Esophagus squamous epithelium (tissue), 5 donors: Measurements from ENCODE around the gene NUTF2. TPM values are rescaled to one million over a fixed set of nuclear protein-coding genes. Genes with fewer than 3 reads are reported as not detected.

ENCODE experiments used
- DNase-seq: peaks from one replicate; lab custom pipeline; 2025; lab: John Stamatoyannopoulos, UW
- H3K27ac ChIP-seq, 4 donors: fragments of 200-600 bp; sonication (generic); one replicate each; pipeline ENCODE4 v1.5.1; 2016 to 2019; ENCODE audit warnings: mild to moderate bottlenecking in 1 of 4
- H3K27me3 ChIP-seq, 4 donors: fragments of 200-600 bp; sonication (generic); 1 replicate in 3 of 4; 2 replicates in 1 of 4; pipeline versions ENCODE4 v1.5.1 to v1.6.0; 2017 to 2021; ENCODE audit warnings: antibody characterized with exemption in 1 of 4
- H3K36me3 ChIP-seq, 3 donors: fragments of 200-600 bp; sonication (generic); one replicate each; pipeline ENCODE4 v1.5.1; 2016 to 2019
- H3K4me1 ChIP-seq, 3 donors: fragments of 200-600 bp; sonication (generic); one replicate each; pipeline ENCODE4 v1.5.1; 2017 to 2019
- H3K4me3 ChIP-seq, 4 donors: fragments of 200-600 bp; sonication (generic); 1 replicate in 3 of 4; 2 replicates in 1 of 4; pipeline ENCODE4 v1.5.1; 2016 to 2019; ENCODE audit warnings: mild to moderate bottlenecking in 2 of 4, moderate library complexity in 1 of 4
- H3K9me3 ChIP-seq, 3 donors: fragments of 200-600 bp; sonication (generic); one replicate each; pipeline ENCODE4 v1.5.1; 2016 to 2019
- POLR2A ChIP-seq, 4 donors: fragments of 450-650 bp; IDR thresholded peaks; one replicate each; pipeline ENCODE4 v1.6.1; 2017; ENCODE audit warnings: antibody characterized with exemption in 4 of 4, mild to moderate bottlenecking in 4 of 4, moderate library complexity in 3 of 4
- WGBS, 2 donors: methylation state at CpG; one replicate each; pipeline ENCODE4 v1.1.5; 2018; 5-methylcytosine and 5-hydroxymethylcytosine counted together
- intact Hi-C: fragments of 100-400 bp; cut with DNase I; formaldehyde crosslinking; loops from one replicate; pipeline ENCODE4 v1.15.0; 2022
- total RNA-seq, 4 donors: library from RNA; depleted of rRNA; stranded (reverse); fragments of >200 nt; gene quantifications; one replicate each; pipeline ENCODE4 v1.1.0, GENCODE V29; 2016
- TF ChIP-seq, protein P1 (sequence below), 6 experiments: fragments of 450-650 bp in 4 of 6; fragments of 200-600 bp in 2 of 6; sonication (generic) in 2 of 6; IDR thresholded peaks; one replicate each; pipeline ENCODE4 v1.5.1; 2016 to 2019; ENCODE audit warnings: antibody characterized with exemption in 6 of 6, mild to moderate bottlenecking in 4 of 6, moderate library complexity in 4 of 6
- donor health status: DM: yes; HTN: yes; CAD: no.

Gene NUTF2
- total RNA-seq, 4 donors from 2014 or later: 41.4 to 85.1 (median 63.7) TPM

DNA sequence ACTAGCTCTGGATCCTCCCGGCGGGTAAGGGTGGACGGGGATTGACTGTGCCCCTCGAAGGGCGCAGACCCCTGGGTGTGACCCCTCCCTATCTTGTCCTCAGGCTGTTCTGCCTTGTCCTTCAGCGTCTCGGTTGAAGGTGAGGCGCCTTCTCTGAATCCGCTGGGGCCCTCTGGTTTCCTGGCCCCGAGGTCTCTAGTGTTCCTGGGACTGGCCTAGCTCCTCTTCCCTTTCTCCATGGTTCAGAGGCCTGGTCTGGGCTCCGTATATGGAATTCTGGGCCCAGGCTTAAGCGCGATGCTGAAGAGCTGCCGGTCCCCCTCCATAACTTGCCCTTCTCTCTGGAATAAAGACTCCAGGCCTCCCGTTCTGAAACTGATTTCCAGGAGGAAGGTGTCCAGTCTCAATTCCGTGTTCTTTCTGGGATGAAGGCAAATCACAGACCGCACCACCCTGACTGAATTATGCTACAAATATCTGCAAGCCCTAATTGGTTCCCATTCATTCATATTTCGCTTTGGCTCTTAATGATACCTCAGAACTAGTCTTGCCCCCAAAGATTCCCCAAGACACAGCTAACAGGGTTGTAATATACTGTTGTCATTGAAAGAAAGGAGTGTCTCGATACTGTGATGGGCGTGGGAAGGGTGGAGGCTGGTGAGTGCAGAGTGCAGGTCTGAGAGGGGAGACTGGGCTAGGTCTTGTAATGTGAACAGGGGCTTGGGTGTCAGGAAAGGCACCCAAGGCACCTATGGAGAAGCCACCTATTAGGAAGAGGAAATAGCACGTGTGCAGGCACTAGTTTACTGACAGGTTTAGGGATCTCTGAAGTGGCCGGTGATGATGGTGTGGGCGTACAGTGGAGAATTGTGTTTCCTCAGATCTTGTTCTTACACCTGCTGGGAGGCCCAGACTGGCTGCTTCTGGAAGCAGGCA lies 27.0 kb downstream of the NUTF2 start:
- intact Hi-C loops: no loop called here
- H3K36me3 ChIP-seq: peaks cover 14 to 65% (median 39%) of the 10 kb centered on the region in 3 donors
- WGBS, 2 donors: 13 to 16% methylated on average over 11 to 18 of the region's 23 CpGs
- no peaks in the 10 kb centered on the region for H3K27me3 ChIP-seq
- no peak for TF ChIP-seq POLR2A (IDR thresholded peaks at IDR 0.05)
- TF ChIP-seq, protein P1, sequence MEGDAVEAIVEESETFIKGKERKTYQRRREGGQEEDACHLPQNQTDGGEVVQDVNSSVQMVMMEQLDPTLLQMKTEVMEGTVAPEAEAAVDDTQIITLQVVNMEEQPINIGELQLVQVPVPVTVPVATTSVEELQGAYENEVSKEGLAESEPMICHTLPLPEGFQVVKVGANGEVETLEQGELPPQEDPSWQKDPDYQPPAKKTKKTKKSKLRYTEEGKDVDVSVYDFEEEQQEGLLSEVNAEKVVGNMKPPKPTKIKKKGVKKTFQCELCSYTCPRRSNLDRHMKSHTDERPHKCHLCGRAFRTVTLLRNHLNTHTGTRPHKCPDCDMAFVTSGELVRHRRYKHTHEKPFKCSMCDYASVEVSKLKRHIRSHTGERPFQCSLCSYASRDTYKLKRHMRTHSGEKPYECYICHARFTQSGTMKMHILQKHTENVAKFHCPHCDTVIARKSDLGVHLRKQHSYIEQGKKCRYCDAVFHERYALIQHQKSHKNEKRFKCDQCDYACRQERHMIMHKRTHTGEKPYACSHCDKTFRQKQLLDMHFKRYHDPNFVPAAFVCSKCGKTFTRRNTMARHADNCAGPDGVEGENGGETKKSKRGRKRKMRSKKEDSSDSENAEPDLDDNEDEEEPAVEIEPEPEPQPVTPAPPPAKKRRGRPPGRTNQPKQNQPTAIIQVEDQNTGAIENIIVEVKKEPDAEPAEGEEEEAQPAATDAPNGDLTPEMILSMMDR (IDR thresholded peaks at IDR 0.05): no peak
- H3K9me3 ChIP-seq: no peaks in the 10 kb centered on the region
- H3K4me1 ChIP-seq: peaks cover 20 to 45% (median 22%) of the 10 kb centered on the region in 3 donors
- peak overlapping the region; percentile 86 to 92 (median 86) for H3K27ac ChIP-seq
- no peak for DNase-seq
- peak overlapping the region; percentile 77 to 97 (median 90) for H3K4me3 ChIP-seq

DNA sequence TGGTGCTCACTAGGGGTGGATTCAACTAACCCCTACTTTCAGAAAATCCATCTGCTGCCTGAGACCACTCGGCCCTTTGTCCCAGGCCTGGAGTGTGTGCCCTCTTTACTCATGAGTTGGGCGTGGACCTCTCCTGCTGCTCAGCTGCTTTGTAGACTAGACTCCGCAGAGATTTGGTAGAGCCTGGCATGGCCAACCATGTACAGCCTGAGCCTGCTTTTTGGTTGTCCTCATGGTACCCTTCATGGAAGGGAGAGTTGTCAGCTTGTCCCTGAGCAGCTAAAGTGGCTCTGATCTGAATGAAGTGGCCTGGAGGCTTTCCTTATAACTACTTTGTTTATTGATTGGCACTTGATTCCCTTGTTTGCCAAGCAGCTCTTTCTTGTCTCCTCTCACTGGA lies 27.6 kb downstream of the NUTF2 start:
- intact Hi-C loops: no loop called here
- H3K27ac ChIP-seq: peak overlapping the region in 3 of 4 donors; percentile 86 to 92 (median 87)
- no peak for TF ChIP-seq POLR2A (IDR thresholded peaks at IDR 0.05)
- TF ChIP-seq, protein P1 (IDR thresholded peaks at IDR 0.05): no peak
- no peak for DNase-seq
- no peaks in the 10 kb centered on the region for H3K9me3 ChIP-seq
- peak overlapping the region in 3 of 4 donors; percentile 77 to 97 (median 90) for H3K4me3 ChIP-seq
- peaks cover 21 to 65% (median 43%) of the 10 kb centered on the region in 3 donors for H3K36me3 ChIP-seq
- peaks cover 20 to 45% (median 22%) of the 10 kb centered on the region in 3 donors for H3K4me1 ChIP-seq
- WGBS, 2 donors: 37 to 70% methylated on average over 2 to 3 of the region's 3 CpGs
- no peaks in the 10 kb centered on the region for H3K27me3 ChIP-seq

DNA sequence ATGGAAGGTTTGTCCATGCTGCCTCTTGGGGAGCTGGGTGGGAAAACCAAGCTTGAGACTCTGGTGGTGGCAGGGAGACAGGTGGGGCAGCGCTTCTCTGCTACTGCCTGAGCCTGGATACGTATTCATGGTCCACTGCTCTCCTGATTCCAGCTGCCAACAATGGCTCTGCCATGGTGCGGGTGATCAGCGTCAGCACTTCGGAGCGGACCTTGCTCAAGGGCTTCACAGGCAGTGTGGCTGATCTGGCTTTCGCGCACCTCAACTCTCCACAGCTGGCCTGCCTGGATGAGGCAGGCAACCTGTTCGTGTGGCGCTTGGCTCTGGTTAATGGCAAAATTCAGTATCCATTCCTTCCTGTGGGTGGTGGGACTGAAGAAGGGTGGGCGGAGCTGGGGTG lies 30.3 kb downstream of the NUTF2 start:
- no peak for DNase-seq
- Histone ChIP-seq H3K9me3 (no peaks in the 10 kb centered on the region), H3K36me3 (peaks cover 47 to 65% (median 58%) of the 10 kb centered on the region in 3 donors), H3K4me3 (no peak overlapping the region), H3K4me1 (peaks cover 20 to 35% (median 22%) of the 10 kb centered on the region in 3 donors), H3K27ac (no peak overlapping the region), H3K27me3 (no peaks in the 10 kb centered on the region)
- 92 to 94% methylated on average over 5 to 9 of the region's 11 CpGs for WGBS, 2 donors
- TF ChIP-seq, protein P1 (IDR thresholded peaks at IDR 0.05): no peak
- no peak for TF ChIP-seq POLR2A (IDR thresholded peaks at IDR 0.05)
- intact Hi-C loops: no loop called here

DNA sequence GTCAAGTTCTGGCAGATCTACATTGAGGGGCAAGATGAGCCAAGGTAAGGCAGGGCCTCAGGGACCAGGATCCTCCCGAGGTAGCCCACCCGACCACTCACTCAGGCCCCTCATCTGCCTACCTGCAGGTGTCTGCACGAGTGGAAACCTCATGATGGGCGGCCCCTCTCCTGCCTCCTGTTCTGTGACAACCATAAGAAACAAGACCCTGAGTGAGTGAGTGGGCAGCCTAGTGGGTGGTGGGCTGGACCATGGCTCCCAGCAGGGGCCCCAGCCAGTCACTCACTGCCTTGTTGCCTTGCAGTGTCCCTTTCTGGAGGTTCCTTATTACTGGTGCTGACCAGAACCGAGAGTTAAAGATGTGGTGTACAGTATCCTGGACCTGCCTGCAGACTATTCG lies 31.5 kb downstream of the NUTF2 start:
- Histone ChIP-seq H3K27ac (no peak overlapping the region), H3K4me3 (no peak overlapping the region), H3K9me3 (no peaks in the 10 kb centered on the region), H3K36me3 (peaks cover 54 to 76% (median 70%) of the 10 kb centered on the region in 3 donors), H3K27me3 (no peaks in the 10 kb centered on the region), H3K4me1 (peaks cover 19 to 27% (median 20%) of the 10 kb centered on the region in 3 donors)
- TF ChIP-seq POLR2A (IDR thresholded peaks at IDR 0.05): no peak
- TF ChIP-seq, protein P1 (IDR thresholded peaks at IDR 0.05): no peak
- DNase-seq: no peak
- intact Hi-C loops: no loop called here
- WGBS, 2 donors: 80 to 83% methylated on average over 1 of the region's 6 CpGs

DNA sequence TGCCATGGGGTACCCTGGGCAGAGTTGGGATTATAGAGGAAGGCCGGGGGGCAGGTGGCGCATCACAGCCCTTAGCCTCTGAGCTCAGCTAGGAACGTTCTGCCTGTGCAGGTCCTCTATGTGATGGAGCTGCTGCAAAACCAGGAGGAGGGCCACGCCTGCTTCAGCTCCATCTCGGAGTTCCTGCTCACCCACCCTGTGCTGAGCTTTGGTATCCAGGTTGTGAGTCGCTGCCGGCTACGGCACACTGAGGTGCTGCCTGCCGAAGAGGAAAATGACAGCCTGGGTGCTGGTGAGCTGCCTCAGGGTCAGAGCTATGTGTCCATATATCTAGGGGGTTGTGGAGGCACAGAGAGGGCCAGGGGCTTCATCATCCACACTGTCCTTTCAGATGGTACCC lies 32.1 kb downstream of the NUTF2 start:
- H3K4me3 ChIP-seq: no peak overlapping the region
- intact Hi-C loops: no loop called here
- peaks cover 54 to 82% (median 75%) of the 10 kb centered on the region in 3 donors for H3K36me3 ChIP-seq
- 90 to 97% methylated on average over 5 to 8 of the region's 9 CpGs for whole genome bisulfite sequencing, 2 donors
- DNase-seq: no peak
- no peak overlapping the region for H3K27ac ChIP-seq
- no peaks in the 10 kb centered on the region for H3K27me3 ChIP-seq
- no peaks in the 10 kb centered on the region for H3K9me3 ChIP-seq
- H3K4me1 ChIP-seq: peaks cover 14 to 26% (median 18%) of the 10 kb centered on the region in 3 donors
- no peak for TF ChIP-seq POLR2A (IDR thresholded peaks at IDR 0.05)
- TF ChIP-seq, protein P1 (IDR thresholded peaks at IDR 0.05): no peak
